ENCODE data around the gene POLE3. TPM values are rescaled to one million over a fixed set of nuclear protein-coding genes. Genes with fewer than 3 reads are reported as not detected.

POLE3 gene
- total and polyA plus RNA-seq, 9 of the 15 experiments (the other 6 are each of a cell fraction or from before 2014, with no cell fraction given), result 52.6 to 179 (median 110) TPM

Other genes starting within 250 kb of the POLE3 start
Only the 7 nearest of the 11 such genes appear.
- gene RNF183, start 107.3 kb downstream of the POLE3 start, total RNA-seq (2014; rRNA removed), result not detected in 2 replicates
- gene RNF183, start 107.3 kb downstream of the POLE3 start, total RNA-seq (2014; rRNA removed; fragmentation: Illumina TruSeq; extraction: Trizol), result not detected in 2 replicates
- not detected in 2 replicates for gene RNF183, start 107.3 kb downstream of the POLE3 start, total RNA-seq (2015; rRNA removed; fragmentation: Illumina TruSeq; extraction: Trizol)
- 0.22 TPM in 1 of 2 replicates, not detected in the other for gene RNF183, start 107.3 kb downstream of the POLE3 start, total RNA-seq (2021)
- 2.0 and 3.1 TPM in 2 replicates for gene RNF183, start 107.3 kb downstream of the POLE3 start, polyA plus RNA-seq (2011; rRNA removed)
- 0.08 TPM in 1 of 2 replicates, not detected in the other for gene RNF183, start 107.3 kb downstream of the POLE3 start, polyA plus RNA-seq (2014; fragmentation: Illumina TruSeq; extraction: Trizol)
- gene RNF183, start 107.3 kb downstream of the POLE3 start, polyA plus RNA-seq (2014; fragmentation: Nextera tagmentation; extraction: Ambion mirVana), result under 1 TPM in 1 of 2 experiments, not detected in 1; 0.04 TPM
- gene RNF183, start 107.3 kb downstream of the POLE3 start, polyA plus RNA-seq (2014; rRNA removed), result 0.08 and 0.11 TPM in 2 replicates
- gene WDR31, start 70.4 kb downstream of the POLE3 start, total RNA-seq (2014; rRNA removed), result 0.64 and 0.78 TPM in 2 replicates
- gene WDR31, start 70.4 kb downstream of the POLE3 start, total RNA-seq (2014; rRNA removed; fragmentation: Illumina TruSeq; extraction: Trizol), result 0.95 and 1.3 TPM in 2 replicates
- 0.80 and 1.0 TPM in 2 replicates for gene WDR31, start 70.4 kb downstream of the POLE3 start, total RNA-seq (2015; rRNA removed; fragmentation: Illumina TruSeq; extraction: Trizol)
- 1.4 and 1.5 TPM in 2 replicates for gene WDR31, start 70.4 kb downstream of the POLE3 start, total RNA-seq (2021)
- 1.3 and 1.8 TPM in 2 replicates for gene WDR31, start 70.4 kb downstream of the POLE3 start, polyA plus RNA-seq (2011; rRNA removed)
- 1.2 and 1.3 TPM in 2 replicates for gene WDR31, start 70.4 kb downstream of the POLE3 start, polyA plus RNA-seq (2014; fragmentation: Illumina TruSeq; extraction: Trizol)
- gene WDR31, start 70.4 kb downstream of the POLE3 start, polyA plus RNA-seq (2014; fragmentation: Nextera tagmentation; extraction: Ambion mirVana), result under 1 TPM; 0.35 to 0.71 TPM
- 0.66 and 1.5 TPM in 2 replicates for gene WDR31, start 70.4 kb downstream of the POLE3 start, polyA plus RNA-seq (2014; rRNA removed)
- gene BSPRY, start 61.1 kb downstream of the POLE3 start, total RNA-seq (2014; rRNA removed), result 0.16 and 0.18 TPM in 2 replicates
- 0.18 and 0.22 TPM in 2 replicates for gene BSPRY, start 61.1 kb downstream of the POLE3 start, total RNA-seq (2014; rRNA removed; fragmentation: Illumina TruSeq; extraction: Trizol)
- gene BSPRY, start 61.1 kb downstream of the POLE3 start, total RNA-seq (2015; rRNA removed; fragmentation: Illumina TruSeq; extraction: Trizol), result 0.22 and 0.23 TPM in 2 replicates
- 0.16 and 0.45 TPM in 2 replicates for gene BSPRY, start 61.1 kb downstream of the POLE3 start, total RNA-seq (2021)
- 0.46 and 0.67 TPM in 2 replicates for gene BSPRY, start 61.1 kb downstream of the POLE3 start, polyA plus RNA-seq (2011; rRNA removed)
- gene BSPRY, start 61.1 kb downstream of the POLE3 start, polyA plus RNA-seq (2014; fragmentation: Illumina TruSeq; extraction: Trizol), result 0.21 and 0.22 TPM in 2 replicates
- gene BSPRY, start 61.1 kb downstream of the POLE3 start, polyA plus RNA-seq (2014; fragmentation: Nextera tagmentation; extraction: Ambion mirVana), result under 1 TPM; 0.07 TPM
- 0.17 and 0.34 TPM in 2 replicates for gene BSPRY, start 61.1 kb downstream of the POLE3 start, polyA plus RNA-seq (2014; rRNA removed)
- gene HDHD3, start 33.7 kb downstream of the POLE3 start, total RNA-seq (2014; rRNA removed), result 13.8 and 20.4 TPM in 2 replicates
- gene HDHD3, start 33.7 kb downstream of the POLE3 start, total RNA-seq (2014; rRNA removed; fragmentation: Illumina TruSeq; extraction: Trizol), result 4.4 and 5.0 TPM in 2 replicates
- gene HDHD3, start 33.7 kb downstream of the POLE3 start, total RNA-seq (2015; rRNA removed; fragmentation: Illumina TruSeq; extraction: Trizol), result 12.5 and 14.4 TPM in 2 replicates
- gene HDHD3, start 33.7 kb downstream of the POLE3 start, total RNA-seq (2021), result 15.7 TPM in 2 replicates
- 10.7 and 10.9 TPM in 2 replicates for gene HDHD3, start 33.7 kb downstream of the POLE3 start, polyA plus RNA-seq (2011; rRNA removed)
- 10.1 and 12.9 TPM in 2 replicates for gene HDHD3, start 33.7 kb downstream of the POLE3 start, polyA plus RNA-seq (2014; fragmentation: Illumina TruSeq; extraction: Trizol)
- gene HDHD3, start 33.7 kb downstream of the POLE3 start, polyA plus RNA-seq (2014; fragmentation: Nextera tagmentation; extraction: Ambion mirVana), result 1 to 10 TPM; 1.1 to 2.0 TPM
- gene HDHD3, start 33.7 kb downstream of the POLE3 start, polyA plus RNA-seq (2014; rRNA removed), result 19.1 and 22.7 TPM in 2 replicates
- gene ALAD, start 9.4 kb downstream of the POLE3 start, total RNA-seq (2014; rRNA removed), result 6.8 and 7.4 TPM in 2 replicates
- gene ALAD, start 9.4 kb downstream of the POLE3 start, total RNA-seq (2014; rRNA removed; fragmentation: Illumina TruSeq; extraction: Trizol), result 5.6 and 6.5 TPM in 2 replicates
- 10.8 and 11.4 TPM in 2 replicates for gene ALAD, start 9.4 kb downstream of the POLE3 start, total RNA-seq (2015; rRNA removed; fragmentation: Illumina TruSeq; extraction: Trizol)
- gene ALAD, start 9.4 kb downstream of the POLE3 start, total RNA-seq (2021), result 10.8 and 11.4 TPM in 2 replicates
- 6.1 and 7.4 TPM in 2 replicates for gene ALAD, start 9.4 kb downstream of the POLE3 start, polyA plus RNA-seq (2011; rRNA removed)
- 12.7 and 12.8 TPM in 2 replicates for gene ALAD, start 9.4 kb downstream of the POLE3 start, polyA plus RNA-seq (2014; fragmentation: Illumina TruSeq; extraction: Trizol)
- 1 to 10 TPM; 1.3 to 2.3 TPM for gene ALAD, start 9.4 kb downstream of the POLE3 start, polyA plus RNA-seq (2014; fragmentation: Nextera tagmentation; extraction: Ambion mirVana)
- gene ALAD, start 9.4 kb downstream of the POLE3 start, polyA plus RNA-seq (2014; rRNA removed), result 9.8 and 10.5 TPM in 2 replicates
- 0.27 and 0.49 TPM in 2 replicates for gene C9orf43, start 72 bp upstream of the POLE3 start, total RNA-seq (2014; rRNA removed)
- 0.29 and 0.33 TPM in 2 replicates for gene C9orf43, start 72 bp upstream of the POLE3 start, total RNA-seq (2014; rRNA removed; fragmentation: Illumina TruSeq; extraction: Trizol)
- gene C9orf43, start 72 bp upstream of the POLE3 start, total RNA-seq (2015; rRNA removed; fragmentation: Illumina TruSeq; extraction: Trizol), result 0.38 and 0.58 TPM in 2 replicates
- 0.27 and 0.63 TPM in 2 replicates for gene C9orf43, start 72 bp upstream of the POLE3 start, total RNA-seq (2021)
- gene C9orf43, start 72 bp upstream of the POLE3 start, polyA plus RNA-seq (2011; rRNA removed), result 0.19 and 0.33 TPM in 2 replicates
- gene C9orf43, start 72 bp upstream of the POLE3 start, polyA plus RNA-seq (2014; fragmentation: Illumina TruSeq; extraction: Trizol), result 0.28 and 0.48 TPM in 2 replicates
- gene C9orf43, start 72 bp upstream of the POLE3 start, polyA plus RNA-seq (2014; fragmentation: Nextera tagmentation; extraction: Ambion mirVana), result under 1 TPM; 0.21 to 0.31 TPM
- 0.45 and 1.1 TPM in 2 replicates for gene C9orf43, start 72 bp upstream of the POLE3 start, polyA plus RNA-seq (2014; rRNA removed)
- 2.2 and 3.1 TPM in 2 replicates for gene RGS3, start 53.1 kb upstream of the POLE3 start, total RNA-seq (2014; rRNA removed)
- gene RGS3, start 53.1 kb upstream of the POLE3 start, total RNA-seq (2014; rRNA removed; fragmentation: Illumina TruSeq; extraction: Trizol), result 0.95 and 1.1 TPM in 2 replicates
- 0.79 and 0.83 TPM in 2 replicates for gene RGS3, start 53.1 kb upstream of the POLE3 start, total RNA-seq (2015; rRNA removed; fragmentation: Illumina TruSeq; extraction: Trizol)
- 2.9 and 3.0 TPM in 2 replicates for gene RGS3, start 53.1 kb upstream of the POLE3 start, total RNA-seq (2021)
- 0.65 and 0.67 TPM in 2 replicates for gene RGS3, start 53.1 kb upstream of the POLE3 start, polyA plus RNA-seq (2011; rRNA removed)
- 2.1 TPM in 2 replicates for gene RGS3, start 53.1 kb upstream of the POLE3 start, polyA plus RNA-seq (2014; fragmentation: Illumina TruSeq; extraction: Trizol)
- gene RGS3, start 53.1 kb upstream of the POLE3 start, polyA plus RNA-seq (2014; fragmentation: Nextera tagmentation; extraction: Ambion mirVana), result under 1 TPM; 0.08 to 0.15 TPM
- 1.7 TPM in 2 replicates for gene RGS3, start 53.1 kb upstream of the POLE3 start, polyA plus RNA-seq (2014; rRNA removed)